CD4-positive, alpha-beta T cell treated with Interleukin-17A for 4 hours (primary cell): ENCODE results near the gene GID8.

Experiments
- DNase-seq: peaks from one replicate; pipeline ENCODE4 v3.0.0-alpha.2; 2020; ENCODE audit warnings: mixed read lengths

GID8 gene

DNA sequence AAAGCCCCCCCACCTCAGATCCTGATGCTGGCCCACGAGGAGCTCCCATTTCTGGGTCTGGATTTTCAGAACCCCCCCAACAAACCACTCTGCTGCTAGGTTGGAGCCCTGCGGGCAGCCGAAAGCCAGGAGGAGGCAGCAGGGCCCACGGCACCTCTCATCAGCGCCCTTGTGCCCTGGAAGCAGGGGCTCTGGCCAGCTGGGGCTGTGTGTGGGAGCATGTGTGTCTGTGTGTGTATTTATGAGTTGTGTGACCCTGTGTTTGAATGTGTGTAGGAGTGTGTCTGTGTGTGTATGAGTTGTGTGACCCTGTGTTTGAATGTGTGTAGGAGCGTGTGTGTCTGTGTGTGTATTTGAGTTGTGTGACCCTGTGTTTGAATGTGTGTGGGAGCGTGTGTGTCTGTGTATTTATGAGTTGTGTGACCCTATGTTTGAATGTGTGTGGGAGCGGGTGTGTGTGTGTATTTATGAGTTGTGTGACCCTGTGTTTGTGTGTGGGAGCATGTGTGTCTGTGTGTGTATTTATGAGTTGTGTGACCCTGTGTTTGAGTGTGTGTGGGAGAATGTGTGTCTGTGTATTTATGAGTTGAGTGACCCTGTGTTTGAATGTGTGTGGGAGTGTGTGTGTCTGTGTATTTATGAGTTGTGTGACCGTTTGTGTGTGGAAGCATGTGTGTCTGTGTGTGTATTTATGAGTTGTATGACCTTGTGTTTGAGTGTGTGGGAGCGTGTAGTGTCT lies 33.4 kb downstream of the GID8 start:
- DNase-seq, result no peak

DNA sequence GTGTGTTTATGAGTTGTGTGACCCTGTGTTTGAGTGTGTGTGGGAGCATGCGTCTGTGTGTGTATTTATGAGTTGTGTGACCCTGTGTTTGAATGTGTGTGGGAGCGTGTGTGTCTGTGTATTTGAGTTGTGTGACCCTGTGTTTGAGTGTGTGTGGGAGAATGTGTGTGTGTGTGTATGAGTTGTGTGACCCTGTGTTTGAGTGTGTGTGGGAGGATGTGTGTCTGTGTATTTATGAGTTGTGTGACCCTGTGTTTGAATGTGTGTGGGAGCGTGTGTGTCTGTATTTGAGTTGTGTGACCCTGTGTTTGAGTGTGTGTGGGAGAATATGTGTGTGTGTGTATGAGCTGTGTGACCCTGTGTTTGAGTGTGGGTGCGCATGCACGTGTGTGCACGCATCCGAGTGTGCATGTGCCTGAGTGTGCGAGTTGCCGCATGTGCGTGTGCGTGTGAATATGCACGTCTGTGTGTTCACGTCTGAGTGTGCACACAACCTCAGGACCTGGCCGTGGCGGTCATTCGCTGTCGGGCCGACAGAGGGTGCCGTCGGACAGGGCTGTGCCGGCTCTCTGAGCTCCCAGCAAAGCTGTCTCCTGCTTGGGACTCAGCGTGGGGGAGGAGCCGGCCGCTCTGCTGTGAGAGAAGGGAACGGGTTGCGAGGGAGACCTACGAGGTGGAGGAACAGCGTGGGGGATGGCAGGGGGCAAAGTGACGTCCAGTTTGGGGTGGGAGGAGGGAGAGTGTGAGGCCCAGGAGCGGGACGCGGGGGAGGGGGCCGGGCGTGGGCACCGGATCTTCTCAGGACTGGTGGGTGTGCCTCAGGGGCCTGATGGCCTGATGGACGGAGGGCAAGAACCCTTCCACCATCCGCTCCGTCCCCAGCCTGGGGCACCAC lies 34.2 kb downstream of the GID8 start:
- DNase-seq, result peak; percentile 89

DNA sequence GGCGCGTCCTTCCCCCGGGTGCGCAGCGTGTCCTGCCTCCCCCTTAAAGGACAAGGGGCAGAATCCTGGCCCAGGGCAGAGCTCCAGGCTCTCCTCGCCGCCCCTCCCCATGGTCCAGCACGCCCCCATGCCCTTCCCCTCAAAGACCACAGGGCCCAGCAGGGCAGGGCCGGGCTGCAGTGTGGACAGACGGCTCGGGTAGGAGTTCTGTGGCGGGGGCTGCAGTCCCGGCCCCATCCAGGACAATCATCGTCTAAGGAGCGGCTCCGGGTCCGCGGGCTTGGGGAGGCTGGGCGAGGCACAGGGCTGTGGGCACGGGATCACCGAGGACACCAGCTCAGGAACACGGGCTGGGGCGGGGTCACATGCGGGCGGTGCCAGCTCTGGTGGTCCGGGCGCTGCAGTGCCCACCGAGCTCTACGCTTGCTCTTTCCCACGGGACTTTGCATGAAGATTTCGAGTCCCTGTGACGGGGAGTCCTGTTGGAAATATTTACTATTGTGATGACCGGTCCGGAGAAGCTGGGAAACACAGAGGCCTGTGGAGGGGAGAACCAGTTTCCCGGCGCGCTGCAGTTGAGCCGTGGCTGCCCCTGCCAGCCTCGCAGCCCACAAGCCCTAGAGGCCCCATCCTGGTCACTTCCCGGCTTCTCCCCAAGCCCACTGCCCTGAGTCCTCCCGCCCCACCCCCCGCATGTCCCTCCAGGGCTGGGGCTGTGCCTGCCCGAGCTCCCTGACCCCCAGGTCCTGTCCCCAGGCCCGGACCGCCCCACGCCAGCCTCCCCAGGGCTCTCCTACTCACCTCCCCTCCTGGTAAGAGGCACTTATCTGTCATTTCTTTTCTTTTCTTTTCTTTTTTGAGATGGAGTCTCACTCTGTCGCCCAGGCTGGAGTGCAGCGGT lies 35.1 kb downstream of the GID8 start:
- DNase-seq, result no peak

GRCh38 chr20:62975251-62975760 lies 37.4 kb downstream of the GID8 start:
- DNase-seq, result no peak

DNA sequence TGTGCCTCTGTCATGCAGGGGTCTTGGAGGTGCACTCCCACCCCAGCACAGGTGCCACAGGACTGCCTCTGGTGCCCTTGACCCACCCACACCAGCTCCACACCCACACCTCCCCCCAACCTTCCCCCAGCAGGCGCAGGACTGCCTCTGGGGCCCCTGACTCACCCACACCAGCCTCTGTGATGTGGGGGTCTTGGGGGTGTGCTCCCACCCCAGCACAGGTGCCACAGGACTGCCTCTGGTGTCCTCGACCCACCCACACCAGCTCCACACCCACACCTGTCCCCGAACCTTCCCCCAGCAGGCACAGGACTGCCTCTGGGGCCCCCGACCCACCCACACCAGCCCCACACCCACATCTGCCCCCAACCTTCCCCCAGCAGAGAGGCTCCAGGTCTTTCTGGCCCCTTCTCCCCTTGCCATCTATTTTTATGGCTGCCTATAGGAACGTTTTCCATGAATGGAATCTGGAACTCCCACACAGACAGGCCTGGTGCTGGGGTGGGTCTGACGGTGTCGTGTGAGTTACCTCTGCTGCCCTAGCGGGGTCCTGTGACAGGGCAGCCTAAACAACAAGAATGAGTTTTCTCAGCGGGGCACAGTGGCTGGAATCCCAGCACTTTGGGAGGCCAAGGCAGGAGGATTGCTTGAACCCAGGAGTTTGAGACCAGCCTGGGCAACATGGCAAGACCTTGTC lies 38.0 kb downstream of the GID8 start:
- no peak for DNase-seq

DNA sequence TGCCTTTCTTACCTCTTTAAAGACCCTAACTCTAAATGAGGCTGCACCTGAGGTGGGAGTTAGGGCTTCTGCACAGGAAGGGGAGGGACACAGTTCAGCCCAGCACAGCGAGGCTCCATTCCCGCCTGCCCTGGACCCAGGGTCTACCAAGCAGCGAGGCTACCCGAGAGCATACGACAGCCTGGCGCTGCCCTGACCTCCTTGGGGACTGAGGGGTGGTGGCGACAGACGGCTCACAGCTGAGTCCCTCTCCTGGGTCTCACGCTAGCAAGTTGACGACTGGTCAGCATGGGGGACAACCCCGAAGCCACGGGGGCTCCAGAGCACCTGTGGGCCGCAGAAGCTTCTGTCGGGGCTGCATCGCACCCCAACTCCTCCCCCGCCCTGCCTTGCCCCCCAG lies 38.9 kb downstream of the GID8 start:
- DNase-seq, result no peak

DNA sequence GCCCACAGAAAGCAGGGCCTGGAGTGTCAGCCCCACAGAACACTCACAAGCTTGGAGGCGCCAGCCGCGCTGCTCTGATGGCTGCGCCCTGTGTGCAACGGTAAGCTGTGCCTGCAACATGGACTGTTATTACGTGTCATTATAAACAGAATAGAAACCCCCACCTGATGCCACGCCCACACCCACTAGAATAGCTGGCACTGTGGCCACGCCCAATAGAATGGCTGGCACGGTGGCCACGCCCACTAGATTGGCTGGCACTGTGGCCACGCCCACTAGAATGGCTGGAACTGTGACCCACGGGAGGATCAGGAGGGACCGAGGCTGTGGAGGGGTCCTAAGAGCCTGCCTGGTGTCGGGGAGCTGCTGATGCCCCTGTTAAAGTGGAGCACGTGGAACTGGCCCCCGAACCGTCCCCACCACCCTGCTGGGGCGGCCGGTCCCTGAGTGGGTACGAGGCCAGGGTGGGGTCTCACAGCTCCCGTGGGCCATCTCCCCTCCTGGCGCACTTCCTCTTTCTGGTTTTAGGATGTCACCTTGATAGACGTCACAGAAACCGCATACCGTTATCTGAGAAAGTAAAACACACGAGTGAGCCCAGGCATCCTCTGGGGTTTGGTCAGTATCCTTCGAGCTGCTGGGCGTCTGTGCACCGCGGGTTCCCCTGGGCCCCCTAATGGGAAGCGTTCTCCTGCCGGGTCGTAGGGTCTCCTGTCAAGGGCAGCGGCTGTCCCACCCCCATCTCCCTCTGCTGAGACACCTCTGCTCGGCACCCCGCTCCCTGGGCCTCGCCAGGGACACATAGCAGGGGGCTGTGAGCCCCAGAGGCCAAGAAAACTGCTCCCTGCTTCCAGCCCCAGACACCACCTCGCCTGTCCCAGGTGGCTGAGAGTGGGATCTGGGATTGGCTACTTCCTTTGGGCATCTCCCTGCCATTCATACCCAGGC lies 39.9 kb downstream of the GID8 start:
- peak; percentile 79 for DNase-seq

GRCh38 chr20:62978561-62978943 lies 40.6 kb downstream of the GID8 start:
- DNase-seq, result no peak

- DNase-seq, result no peak
Observed at GRCh38 chr20:62979310-62979709, 41.4 kb downstream of the GID8 start.

DNA sequence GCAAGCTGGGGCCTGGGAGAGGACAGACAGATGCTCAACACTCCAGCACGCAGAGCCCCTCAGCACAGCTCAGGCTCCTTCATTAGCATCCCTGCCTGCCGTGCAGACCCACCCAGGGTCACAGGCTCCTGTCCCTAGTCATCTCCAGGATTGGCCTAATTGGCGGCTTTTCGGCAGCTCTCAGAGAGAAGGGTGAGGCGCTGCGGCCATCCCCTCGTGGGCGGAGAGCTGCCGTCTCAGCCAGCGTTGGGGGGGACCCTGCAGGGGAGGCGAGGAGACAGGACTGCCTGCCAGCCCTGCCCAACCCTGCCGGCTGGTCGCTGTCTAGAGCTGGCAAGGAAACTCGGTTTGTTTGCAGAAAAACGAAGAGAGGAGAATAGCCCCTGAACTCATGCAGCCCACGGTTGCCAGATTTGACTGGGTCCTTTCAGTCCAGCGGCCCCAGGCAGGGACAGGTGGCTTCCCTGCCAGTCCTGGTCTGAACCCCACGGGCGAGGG lies 42.0 kb downstream of the GID8 start:
- DNase-seq, result no peak

GRCh38 chr20:62980380-62980960 lies 42.5 kb downstream of the GID8 start:
- no peak for DNase-seq

DNA sequence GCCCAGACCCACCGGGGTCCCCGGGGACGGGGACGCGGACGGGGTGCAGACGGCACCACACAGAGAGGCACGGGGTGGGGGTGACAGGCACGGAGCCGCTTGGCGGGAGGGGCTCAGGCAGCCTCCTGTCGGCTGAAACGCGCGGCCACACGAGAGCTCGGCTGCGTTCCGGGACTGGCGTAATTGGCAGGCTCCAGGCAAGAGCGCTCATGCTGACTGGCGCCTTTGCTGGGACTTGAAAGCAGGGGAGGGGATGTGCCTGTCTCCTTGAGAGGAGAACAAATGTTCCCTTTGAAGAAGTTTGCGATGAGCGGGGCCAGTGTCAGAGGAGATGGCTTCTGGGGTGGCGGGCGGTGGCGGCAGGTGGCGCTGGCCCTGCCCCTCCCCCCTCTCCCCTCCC lies 43.0 kb downstream of the GID8 start:
- DNase-seq, result peak; percentile 57

GRCh38 chr20:62982124-62983075 lies 44.5 kb downstream of the GID8 start:
- no peak for DNase-seq

DNA sequence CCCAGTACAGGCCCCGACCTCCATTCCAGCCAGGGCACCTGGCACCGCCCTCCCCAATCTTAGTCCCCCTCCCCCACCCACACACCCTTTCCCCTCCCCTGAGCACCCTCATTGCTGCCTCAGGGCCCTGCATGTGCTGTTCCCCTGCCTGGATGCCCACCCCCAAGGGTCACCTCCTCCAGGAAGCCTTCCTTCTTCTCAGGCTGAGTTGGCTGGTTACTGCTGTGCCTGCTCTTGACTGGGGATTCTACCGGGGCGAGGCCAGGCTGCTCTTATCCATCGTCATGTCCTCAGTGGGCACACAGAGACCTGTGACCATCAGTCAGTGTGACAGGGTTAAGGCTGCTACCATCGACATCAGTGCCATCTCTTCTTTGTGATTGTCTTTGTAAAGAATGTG lies 45.3 kb downstream of the GID8 start:
- DNase-seq, result no peak

DNA sequence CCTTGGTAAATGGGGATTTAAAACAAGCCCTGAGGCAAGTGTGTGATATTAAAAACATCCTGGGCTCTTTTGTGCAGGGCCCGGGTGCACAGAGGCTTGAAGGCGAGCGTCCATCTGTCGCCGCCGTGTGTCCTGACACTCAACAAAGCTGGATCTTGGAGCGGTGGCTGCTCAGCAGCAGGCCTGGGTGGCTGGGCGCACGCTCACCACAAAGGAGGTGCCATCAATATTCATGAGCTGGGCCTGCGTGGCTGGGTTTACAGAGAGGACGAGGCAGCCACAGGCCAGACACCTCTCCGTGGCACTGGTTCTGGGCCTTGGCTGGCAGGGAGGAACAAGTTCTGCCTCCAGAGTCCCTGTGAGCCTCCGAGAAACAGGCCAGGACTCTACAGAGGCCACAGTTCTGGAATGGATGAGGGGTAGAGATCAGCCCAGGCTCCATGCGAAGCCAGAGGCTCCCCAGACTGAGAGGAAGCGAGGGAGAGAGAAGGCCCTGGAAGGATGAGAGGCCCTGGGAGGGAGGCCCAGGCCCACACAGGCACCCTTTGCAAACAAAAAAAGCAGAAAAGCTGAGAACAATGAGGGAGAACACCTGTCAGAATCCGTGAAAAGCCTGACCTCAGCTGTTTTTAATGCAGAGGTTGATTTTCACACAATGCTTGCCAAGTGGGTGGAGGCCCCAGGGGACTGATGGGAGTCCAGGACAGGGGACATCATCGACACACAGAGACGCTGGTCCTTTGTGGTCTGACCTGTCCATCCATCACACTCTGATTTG lies 46.9 kb downstream of the GID8 start:
- DNase-seq, result no peak

- no peak for DNase-seq
Observed at GRCh38 chr20:62985444-62985778, 47.5 kb downstream of the GID8 start.

DNA sequence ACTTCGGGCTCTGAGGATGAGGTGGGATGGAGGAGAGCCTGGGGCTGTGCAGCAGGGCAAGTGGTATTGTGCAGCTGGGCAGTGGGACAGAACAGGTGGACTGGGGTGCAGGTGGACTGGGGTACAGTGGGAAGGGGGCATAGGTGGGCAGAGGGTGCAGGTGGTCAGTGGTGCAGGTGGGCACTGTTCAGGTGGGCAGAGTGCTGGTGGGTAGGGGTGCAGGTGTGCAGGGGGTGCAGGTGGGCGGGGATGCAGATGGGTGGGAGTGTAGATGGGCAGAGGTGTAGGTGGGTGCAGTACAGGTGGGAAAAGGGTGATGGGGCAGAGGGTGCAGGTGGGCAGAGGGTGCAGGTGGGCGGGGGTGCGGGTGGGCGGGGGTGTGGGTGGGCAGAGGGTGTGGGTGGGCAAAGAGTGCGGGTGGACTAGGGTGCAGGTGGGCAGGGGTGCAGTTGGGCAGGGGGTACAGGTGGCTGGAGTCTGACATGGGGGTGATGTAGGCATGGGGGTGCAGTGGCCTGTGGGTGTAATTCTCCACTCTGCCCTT lies 48.4 kb downstream of the GID8 start:
- DNase-seq, result no peak

- no peak for DNase-seq
Observed at GRCh38 chr20:62987114-62987513, 49.2 kb downstream of the GID8 start.
